ENCODE measurements around the gene ALDH1L1.

- TF ChIP-seq EP300 (IDR thresholded peaks at IDR 0.05) (no peak), CTCF (IDR thresholded peaks at IDR 0.05) (no peak), POLR2A (IDR thresholded peaks at IDR 0.05) (no peak)
Measured at GRCh38 chr3:126201168-126201567, 20.8 kb upstream of the ALDH1L1 start.
